Ovary (tissue), 9 donors: Measurements from ENCODE around the gene RPL18A. TPM values are rescaled to one million over a fixed set of nuclear protein-coding genes. Genes with fewer than 3 reads are reported as not detected.
A peak's percentile ranks its signal among the peaks of the same experiment; 100 is the strongest.

ENCODE experiments used
- DNase-seq, 5 donors: peaks; one replicate each; pipeline ENCODE4 v3.0.0-alpha.2; 2019 to 2020
- H3K27ac ChIP-seq, 2 donors: fragments of 200-600 bp; one replicate each; pipeline versions ENCODE4 v1.5.1 to v1.8.0; 2019 to 2022
- H3K27me3 ChIP-seq: fragments of 200-600 bp; one replicate; pipeline ENCODE4 v1.8.0; 2022
- H3K36me3 ChIP-seq: fragments of 200-600 bp; sonication (generic); one replicate; pipeline ENCODE4 v1.5.1; 2019
- H3K4me1 ChIP-seq: one replicate; pipeline ENCODE4 v1.8.1; 2013; ENCODE audit warnings: mild to moderate bottlenecking, moderate library complexity; ENCODE audit not compliant: insufficient read depth
- H3K4me3 ChIP-seq: fragments of 200-600 bp; sonication (generic); one replicate; pipeline ENCODE4 v1.5.1; 2017
- H3K9me3 ChIP-seq, 2 donors: fragments of 200-600 bp in 1 of 2; sonication (generic) in 1 of 2; one replicate each; pipeline versions ENCODE4 v1.5.1 to v1.8.1; 2013 to 2019; ENCODE audit warnings: mild to moderate bottlenecking in 1 of 2, moderate library complexity in 1 of 2
- CTCF ChIP-seq, 3 donors: fragments of 450-650 bp in 2 of 3; fragments of 200-600 bp in 1 of 3; IDR thresholded peaks; one replicate each; pipeline versions ENCODE4 v1.5.1 to v1.8.0; 2016 to 2022; ENCODE audit warnings: antibody characterized with exemption in 3 of 3, mild to moderate bottlenecking in 1 of 3
- EP300 ChIP-seq: sonication (generic); formaldehyde crosslinking; IDR thresholded peaks from one replicate; pipeline ENCODE4 v1.6.1; 2017; ENCODE audit warnings: antibody characterized with exemption
- POLR2A ChIP-seq: fragments of 450-650 bp; IDR thresholded peaks from one replicate; pipeline ENCODE4 v1.6.1; 2017; ENCODE audit warnings: antibody characterized with exemption, mild to moderate bottlenecking, moderate library complexity
- WGBS, 3 donors: extraction: QIAGEN DNeasy Blood & Tissue Kit in 1 of 3; methylation state at CpG; one replicate each; pipeline versions ENCODE4 v1.1.5 to v1.1.7; 2013 to 2017; 5-methylcytosine and 5-hydroxymethylcytosine counted together
- intact Hi-C, 4 donors: fragments of 100-400 bp; cut with DNase I; formaldehyde crosslinking; loops; one replicate each; pipeline versions ENCODE4 v1.11.0 to v1.15.1; 2022 to 2023
- polyA plus RNA-seq, 2 donors: library from polyadenylated mRNA; stranded (reverse); fragments of 200-250 nt in 1 of 2; fragments of 350-450 nt in 1 of 2; fragmentation: Illumina TruSeq in 1 of 2; extraction: RNeasy Lipid Tissue Mini Kit (QIAGEN cat#74804) in 1 of 2; gene quantifications; one replicate each; pipeline ENCODE4 v1.2.3, GENCODE V29; 2013 to 2014
- total RNA-seq, 7 donors: library from RNA; depleted of rRNA in 2 of 7; stranded (reverse); fragments of >200 nt in 2 of 7; fragmentation: NEBNext Ultra II Directional in 3 of 7; extraction: Animal tissue kit (Norgen Biotek cat#: 25700) in 3 of 7; gene quantifications; one replicate each; pipeline versions ENCODE4 v1.1.0 to v1.2.4, GENCODE V29; 2016 to 2023
- donor health status: DM: no; HTN: no; CAD: no; lungs with moderate emphysema.
- donor health status: DM: no; HTN: no; CAD: no.
- donor health status: Bipolar disorder and iron deficiency.
- donor health status: DM: yes; HTN: yes; CAD: no.
- donor health status: DM: no; HTN: no; CAD: no.
- donor health status: DM: yes; HTN: yes; CAD: no.

RPL18A gene
- total and polyA plus RNA-seq, 9 donors = 636 to 5,071 (median 3,195) TPM

DNA sequence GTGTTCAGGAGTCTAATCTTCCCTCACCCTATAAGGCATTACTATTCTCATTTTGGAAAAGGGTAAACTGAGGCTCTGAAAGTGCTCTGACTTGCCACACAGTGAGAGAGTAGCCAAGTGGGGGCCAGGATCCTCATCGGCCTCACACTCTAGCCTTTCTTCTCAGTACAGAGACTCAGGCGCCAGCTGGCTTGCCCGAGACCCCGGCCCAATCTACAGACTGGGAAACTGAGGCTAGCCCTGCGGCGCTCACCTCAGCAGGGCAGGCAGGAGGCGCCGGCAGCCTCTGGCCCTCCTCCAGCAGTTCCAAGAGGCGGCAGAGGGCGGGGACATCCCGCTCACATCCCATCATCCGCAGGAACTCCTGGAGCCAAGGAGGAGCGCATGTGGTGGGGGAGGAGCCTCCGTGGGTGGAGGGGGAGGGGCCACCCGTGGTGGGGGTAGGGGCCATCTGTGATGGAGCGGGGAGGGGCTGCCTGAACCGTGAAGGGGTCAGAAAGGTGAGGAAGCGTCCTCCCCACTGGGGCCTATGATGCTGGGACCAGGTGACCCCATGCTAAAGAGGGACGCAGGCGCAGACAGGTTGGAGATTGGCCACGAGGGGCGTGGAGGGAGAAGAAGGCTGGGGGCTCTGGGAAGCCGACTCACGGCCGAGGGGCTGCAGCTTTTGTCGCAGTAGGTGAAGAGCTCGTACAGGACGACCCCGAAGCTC, 29.7 kb upstream of the RPL18A start:
- H3K27me3 ChIP-seq = no peaks in the 10 kb centered on the region
- 5 to 10% (median 7%) methylated on average over 27 to 29 of the region's 29 CpGs for WGBS, 3 donors
- H3K9me3 ChIP-seq = no peaks in the 10 kb centered on the region
- peak overlapping the region; percentile 31 for H3K4me3 ChIP-seq
- peaks cover 2% of the 10 kb centered on the region for H3K4me1 ChIP-seq
- TF ChIP-seq EP300 (no peak), POLR2A (no peak), CTCF (IDR thresholded peaks at IDR 0.05) (no peak)
- H3K36me3 ChIP-seq = no peaks in the 10 kb centered on the region
- peak overlapping the region; percentile 26 to 88 for H3K27ac ChIP-seq
- intact Hi-C loops = no loop called here
- peak; percentile 88 to 93 (median 90) for DNase-seq

- Histone ChIP-seq H3K4me1 (peaks cover 2% of the 10 kb centered on the region), H3K36me3 (no peaks in the 10 kb centered on the region), H3K4me3 (peak overlapping the region; percentile 31), H3K27ac (peak overlapping the region; percentile 23 to 88), H3K27me3 (no peaks in the 10 kb centered on the region), H3K9me3 (no peaks in the 10 kb centered on the region)
- peak; percentile 95 to 98 (median 97) for DNase-seq
- intact Hi-C loops = no loop called here
- WGBS, 3 donors = 17 to 33% (median 17%) methylated on average over 31 to 50 of the region's 50 CpGs
- TF ChIP-seq EP300 = no peak
- peak; percentile 38 for TF ChIP-seq POLR2A
- TF ChIP-seq CTCF (IDR thresholded peaks at IDR 0.05) = no peak
Observed at GRCh38 chr19:17830567-17831418, 28.9 kb upstream of the RPL18A start.

DNA sequence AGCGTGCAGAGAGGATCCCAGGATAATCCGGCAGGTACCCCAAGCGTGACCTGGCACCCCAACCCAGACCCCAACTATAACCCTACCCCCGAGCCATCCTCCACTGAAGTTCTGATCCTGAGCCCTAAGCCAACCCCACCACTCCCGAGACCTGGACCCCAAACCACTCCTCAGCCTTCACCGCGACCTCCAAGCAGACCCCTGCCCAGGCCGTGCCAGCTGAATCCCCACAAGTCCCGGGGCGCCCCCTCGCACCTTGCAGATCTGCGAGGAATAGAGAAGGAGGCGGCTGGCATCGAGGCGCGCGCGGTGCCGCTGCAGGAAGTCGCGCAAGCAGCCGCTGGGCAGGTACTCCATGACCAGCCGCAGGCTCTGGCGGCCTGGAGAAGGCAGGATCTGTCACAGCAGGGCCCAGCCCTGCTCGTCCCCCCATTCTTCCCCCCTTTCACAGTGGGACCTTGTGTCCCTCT, 28.3 kb upstream of the RPL18A start:
- Histone ChIP-seq H3K4me3 (peak overlapping the region; percentile 4), H3K4me1 (peaks cover 2% of the 10 kb centered on the region), H3K9me3 (no peaks in the 10 kb centered on the region), H3K27me3 (no peaks in the 10 kb centered on the region), H3K36me3 (no peaks in the 10 kb centered on the region), H3K27ac (peak overlapping the region in 1 of 2 donors; percentile 70)
- DNase-seq = peak in 4 of 5 donors; percentile 53 to 75 (median 65)
- no peak for TF ChIP-seq CTCF (IDR thresholded peaks at IDR 0.05)
- TF ChIP-seq POLR2A = no peak
- TF ChIP-seq EP300 = no peak
- WGBS, 3 donors = 54 to 63% (median 56%) methylated on average over 21 to 25 of the region's 25 CpGs
- intact Hi-C loops = no loop called here

DNA sequence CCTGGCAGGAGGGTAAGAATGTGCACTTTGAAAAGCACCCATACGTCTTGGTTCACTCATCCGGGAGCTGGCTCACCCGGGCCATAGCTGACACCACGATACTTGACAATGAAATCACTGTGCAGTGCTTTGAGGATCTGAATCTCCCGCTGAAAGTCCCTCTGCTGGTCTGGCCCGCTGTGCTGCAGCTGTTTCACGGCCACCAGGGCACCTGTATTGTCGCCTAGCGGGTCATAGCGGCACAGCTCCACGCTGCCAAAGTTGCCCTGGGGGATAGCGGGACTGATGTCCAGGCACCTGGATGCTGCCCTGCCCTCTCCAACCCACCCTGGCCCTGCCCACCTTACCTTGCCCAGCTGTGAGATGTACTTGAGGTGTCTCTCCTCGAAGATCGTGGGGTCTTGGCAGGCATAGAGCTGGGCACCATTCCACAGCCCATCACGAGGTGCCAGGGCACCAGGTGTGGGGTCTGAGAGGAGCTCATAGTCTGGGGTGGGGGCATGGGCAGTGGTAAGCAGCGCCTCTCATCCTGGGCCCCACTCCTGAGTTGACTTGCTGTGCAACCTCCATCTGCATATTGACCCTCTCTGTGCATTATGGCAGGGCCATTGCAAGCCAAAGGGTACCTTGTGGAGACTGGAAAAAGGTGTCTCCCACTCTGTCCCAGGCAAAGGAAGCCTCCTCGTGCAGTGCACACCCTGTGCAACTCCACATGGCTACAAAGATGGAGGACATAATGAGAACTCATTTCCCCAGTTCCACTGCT, 27.1 kb upstream of the RPL18A start:
- peaks cover 2% of the 10 kb centered on the region for H3K4me1 ChIP-seq
- no peaks in the 10 kb centered on the region for H3K27me3 ChIP-seq
- no peak overlapping the region for H3K4me3 ChIP-seq
- intact Hi-C loops = no loop called here
- H3K36me3 ChIP-seq = no peaks in the 10 kb centered on the region
- no peaks in the 10 kb centered on the region for H3K9me3 ChIP-seq
- 78 to 85% (median 79%) methylated on average over 17 of the region's 17 CpGs for WGBS, 3 donors
- no peak for TF ChIP-seq EP300
- TF ChIP-seq CTCF (IDR thresholded peaks at IDR 0.05) = no peak
- no peak for TF ChIP-seq POLR2A
- no peak overlapping the region for H3K27ac ChIP-seq
- peak in 2 of 5 donors; percentile 50 to 64 for DNase-seq
